Central memory CD4-positive, alpha-beta T cell (primary cell): ENCODE measurements around the gene HLA-F.

ENCODE experiments used
- DNase-seq: peaks from one replicate; pipeline ENCODE4 v3.0.0; 2022

Gene HLA-F

GRCh38 chr6:29724937-29725869 is 2.0 kb downstream of the HLA-F start:
- DNase-seq: no peak

GRCh38 chr6:29726001-29726400 is 2.8 kb downstream of the HLA-F start:
- DNase-seq: no peak

GRCh38 chr6:29726571-29727194 is 3.4 kb downstream of the HLA-F start:
- no peak for DNase-seq

- DNase-seq: no peak
Observed at GRCh38 chr6:29727637-29728036, 4.4 kb downstream of the HLA-F start.

GRCh38 chr6:29728173-29728874 is 5.1 kb downstream of the HLA-F start:
- DNase-seq: no peak

DNA sequence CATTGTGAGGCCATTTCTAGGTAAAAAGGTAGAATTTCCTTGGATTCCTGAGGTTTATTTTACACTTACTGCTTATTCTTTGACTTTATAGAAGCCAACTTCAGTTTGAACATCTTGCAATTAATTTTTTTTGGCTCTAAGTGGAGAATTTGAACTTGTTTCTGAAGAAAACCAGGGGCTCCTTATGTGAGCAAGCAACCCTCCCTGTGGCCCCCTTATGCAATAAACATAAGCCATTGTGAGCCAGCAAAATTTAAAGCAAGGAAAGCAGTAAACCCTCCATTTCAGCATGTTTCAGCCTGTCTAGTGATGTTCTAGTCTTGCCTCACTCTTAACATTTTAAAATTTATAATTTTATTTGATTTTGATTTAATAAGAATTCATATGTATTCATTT is 5.6 kb downstream of the HLA-F start:
- DNase-seq: no peak

- DNase-seq: no peak
Observed at GRCh38 chr6:29729774-29730328, 6.6 kb downstream of the HLA-F start.

DNA sequence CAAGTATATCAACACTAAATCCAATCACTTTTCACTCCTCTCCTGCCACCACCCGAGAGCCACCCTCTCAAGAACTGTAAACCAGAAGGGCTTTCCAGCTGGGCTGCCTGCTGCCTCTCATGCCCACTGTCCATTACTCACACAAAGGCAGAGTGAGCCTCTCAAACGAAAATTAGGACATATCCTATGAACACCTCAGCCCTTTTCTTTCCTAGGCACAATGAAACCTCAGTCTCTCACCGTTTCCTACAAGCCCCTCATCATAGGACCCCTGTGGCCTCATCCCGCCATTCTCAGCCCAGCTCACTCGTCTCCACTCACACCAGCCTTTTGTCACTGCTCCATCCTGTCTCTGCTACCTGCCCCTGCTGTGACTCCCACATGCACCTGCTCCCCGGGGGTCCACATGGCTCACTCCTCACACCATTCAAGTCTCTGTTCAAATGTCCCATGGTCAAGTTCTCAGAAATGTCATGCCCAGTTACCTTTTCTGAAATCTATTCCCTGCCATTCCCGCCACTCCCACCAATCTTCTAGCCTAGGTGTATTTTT is 7.4 kb downstream of the HLA-F start:
- no peak for DNase-seq

DNA sequence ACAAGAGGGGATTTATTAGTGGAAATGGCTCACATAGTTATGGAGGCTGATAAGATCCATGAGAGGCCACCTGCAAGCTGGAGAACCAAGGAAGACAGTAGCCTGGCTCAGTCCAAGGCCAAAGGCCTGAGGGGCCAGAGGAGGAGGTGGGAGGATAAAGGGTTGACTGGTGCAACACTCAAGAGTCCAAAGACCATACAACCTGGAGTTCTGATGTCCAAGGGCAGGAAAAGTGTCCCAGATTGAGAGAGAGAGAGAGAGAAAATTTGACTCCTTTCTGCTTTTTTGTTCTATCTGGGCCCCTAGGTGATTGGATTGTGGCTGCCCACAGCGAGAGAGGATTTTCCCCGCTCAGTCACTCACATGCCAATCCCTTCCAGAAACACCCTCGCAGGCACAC is 8.0 kb downstream of the HLA-F start:
- DNase-seq: no peak

DNA sequence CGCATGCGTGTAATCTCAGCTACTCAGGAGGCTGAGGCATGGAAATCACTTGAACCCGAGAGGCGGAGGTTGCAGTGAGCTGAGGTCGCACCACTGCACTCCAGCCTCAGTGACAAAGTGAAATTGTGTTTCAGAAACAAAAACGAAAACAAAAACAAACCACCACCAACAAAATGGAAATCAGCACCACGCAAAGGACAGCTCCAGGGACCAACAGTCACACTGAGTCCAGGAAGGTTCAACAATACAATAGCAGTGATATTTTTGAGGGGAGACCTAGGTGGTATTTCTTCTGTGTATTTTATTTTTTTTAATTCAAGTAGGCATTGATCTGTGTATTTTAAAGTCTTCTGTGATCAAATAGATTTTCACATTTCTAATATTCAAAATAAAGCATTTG is 9.8 kb downstream of the HLA-F start:
- DNase-seq: no peak

DNA sequence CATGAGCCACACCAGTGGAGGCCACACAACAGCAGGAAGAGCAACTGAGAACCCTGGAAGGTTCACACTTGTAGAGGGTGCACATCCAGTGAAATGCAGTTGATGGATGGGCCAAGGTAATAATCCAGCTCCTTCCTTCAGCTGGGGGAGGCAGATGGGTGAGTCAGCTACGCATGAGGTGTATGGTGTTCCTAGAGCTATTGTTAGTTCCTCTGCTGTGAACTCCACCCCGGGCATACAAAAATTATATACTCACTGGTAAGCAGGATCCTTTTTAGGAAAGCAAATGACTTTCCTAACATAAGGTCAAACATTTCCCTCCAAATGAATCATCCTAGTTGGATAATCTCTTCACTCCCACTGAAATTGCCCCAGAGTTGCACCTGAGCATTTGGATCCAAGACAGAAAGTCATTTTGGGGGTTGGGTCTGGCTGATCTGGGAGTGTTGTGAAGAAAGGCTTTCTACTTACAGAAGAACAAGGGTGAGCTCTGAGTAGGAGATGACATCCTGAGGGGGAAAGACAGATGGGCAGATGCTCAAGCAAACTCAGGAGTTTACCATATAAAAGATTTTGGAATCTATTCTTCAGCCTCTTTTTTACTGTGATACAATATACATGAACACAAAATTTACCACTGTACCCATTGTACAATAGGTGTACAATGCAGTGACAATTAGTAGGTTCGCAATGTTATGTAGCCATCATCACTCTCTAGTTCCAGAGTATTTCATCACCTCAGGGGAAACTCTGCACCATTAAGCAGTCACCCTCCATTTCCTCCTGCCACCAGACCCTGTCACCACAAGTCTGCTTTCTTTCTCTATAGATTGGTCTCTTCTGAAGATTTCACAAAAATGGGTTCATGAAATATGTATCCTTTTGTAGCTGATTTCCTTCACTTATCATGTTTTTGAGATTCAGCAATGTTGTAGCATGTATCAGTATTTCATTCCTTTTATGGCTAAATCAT is 11.1 kb downstream of the HLA-F start:
- DNase-seq: no peak

- DNase-seq: no peak
Observed at GRCh38 chr6:29736563-29736962, 13.3 kb downstream of the HLA-F start.

DNA sequence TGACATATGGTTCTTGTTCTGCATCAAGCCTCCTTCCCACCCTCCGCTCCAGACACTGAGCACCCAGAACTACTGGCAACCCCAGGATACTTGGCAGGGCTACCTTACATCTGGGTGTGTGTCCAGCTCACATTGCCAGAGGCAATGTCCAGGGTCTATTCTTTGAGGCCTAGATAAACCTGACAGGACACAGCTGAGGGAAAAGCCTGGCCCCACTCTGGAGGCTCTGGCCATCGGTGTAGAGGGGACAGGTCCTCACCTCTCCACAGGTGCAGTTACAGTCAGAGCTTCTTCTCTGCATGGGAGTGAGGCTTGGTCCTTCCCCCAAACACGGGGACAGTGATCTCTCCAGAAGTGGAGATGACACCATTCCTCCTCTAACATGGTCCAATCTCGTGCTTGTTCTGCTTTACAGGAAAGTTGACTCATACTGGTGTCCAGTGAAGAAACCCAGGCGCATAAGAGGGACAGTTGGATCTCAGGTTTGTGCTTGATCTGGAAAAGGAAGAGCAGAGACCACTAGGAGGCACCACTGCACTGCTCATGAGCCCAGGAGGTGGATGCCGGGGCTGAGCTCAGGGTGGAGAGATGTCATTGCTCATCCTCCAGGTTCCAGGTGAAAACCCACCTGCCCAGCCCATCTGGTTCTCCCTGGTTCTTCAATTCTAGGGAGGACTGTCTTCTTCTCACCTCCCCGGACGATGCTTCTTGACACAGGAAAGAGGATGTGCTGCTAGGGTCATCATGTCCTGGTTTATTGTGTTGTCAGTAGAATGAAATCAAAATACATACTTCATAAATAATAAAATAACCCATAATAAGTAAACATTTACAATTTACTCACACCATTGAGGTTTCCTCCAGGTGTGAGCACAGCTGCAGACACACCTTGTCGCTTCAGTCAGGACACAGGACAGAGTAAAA is 14.7 kb downstream of the HLA-F start:
- DNase-seq: peak; percentile 68

- no peak for DNase-seq
Observed at GRCh38 chr6:29739136-29739881, 16.1 kb downstream of the HLA-F start.

- DNase-seq: no peak
Observed at GRCh38 chr6:29739882-29740261, 16.6 kb downstream of the HLA-F start.

DNA sequence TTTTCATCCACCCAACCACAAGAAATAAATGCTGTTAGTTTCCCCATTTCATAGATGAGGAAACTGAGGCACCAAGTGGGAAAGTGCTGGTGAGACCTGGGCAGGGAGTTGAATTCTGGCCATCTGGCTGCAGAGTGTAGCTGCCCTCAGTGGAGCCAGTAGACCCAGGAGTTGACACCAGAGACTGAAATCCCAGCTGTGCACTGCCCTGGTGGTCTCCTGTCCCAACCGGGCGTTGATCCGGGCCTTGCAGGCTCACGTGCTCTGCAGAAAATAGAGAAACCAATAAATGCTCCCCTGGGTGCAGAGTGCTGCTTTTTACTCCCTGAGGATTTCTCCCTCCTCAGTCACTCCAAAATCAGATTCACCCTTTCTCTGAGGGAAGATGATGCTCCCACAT is 18.4 kb downstream of the HLA-F start:
- no peak for DNase-seq

- DNase-seq: no peak
Observed at GRCh38 chr6:29742127-29742526, 18.9 kb downstream of the HLA-F start.

DNA sequence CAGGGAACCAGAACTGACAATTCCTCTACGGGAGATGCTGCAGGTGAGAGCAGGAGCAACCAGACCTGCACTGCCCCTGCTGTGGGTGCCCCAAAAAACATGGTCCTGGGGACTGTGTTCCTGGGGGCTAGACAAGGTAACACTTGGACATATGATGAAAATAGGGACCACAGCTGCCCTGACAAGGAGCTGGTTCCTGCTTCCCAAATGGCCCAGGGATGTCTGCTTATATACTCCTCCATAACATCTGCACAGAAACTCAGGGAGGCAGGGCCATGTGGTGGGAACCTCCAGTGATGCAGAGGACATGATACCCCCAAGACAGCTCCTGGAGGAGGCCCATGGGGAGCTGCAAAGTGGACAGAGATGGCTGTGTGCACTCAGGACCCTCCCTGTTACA is 19.8 kb downstream of the HLA-F start:
- no peak for DNase-seq

DNA sequence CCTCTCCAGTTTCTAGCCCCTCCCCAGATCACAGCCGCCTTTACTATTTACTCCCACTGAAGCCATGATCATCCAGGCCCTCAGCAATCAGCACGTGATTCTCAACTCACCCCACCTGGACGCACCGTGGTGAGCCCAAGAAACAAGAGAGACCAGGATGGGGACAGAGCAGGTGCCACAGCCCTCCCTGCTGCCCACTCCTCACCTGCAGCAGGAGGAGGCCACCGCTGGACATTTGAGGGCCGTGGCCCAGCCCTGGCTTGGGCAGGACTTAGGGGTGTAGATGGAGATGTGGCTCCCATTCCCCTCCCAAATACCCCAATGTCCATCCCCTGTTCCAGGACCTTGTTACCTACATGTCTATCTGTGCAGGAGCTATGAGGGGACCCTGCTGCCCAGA is 20.3 kb downstream of the HLA-F start:
- DNase-seq: no peak

DNA sequence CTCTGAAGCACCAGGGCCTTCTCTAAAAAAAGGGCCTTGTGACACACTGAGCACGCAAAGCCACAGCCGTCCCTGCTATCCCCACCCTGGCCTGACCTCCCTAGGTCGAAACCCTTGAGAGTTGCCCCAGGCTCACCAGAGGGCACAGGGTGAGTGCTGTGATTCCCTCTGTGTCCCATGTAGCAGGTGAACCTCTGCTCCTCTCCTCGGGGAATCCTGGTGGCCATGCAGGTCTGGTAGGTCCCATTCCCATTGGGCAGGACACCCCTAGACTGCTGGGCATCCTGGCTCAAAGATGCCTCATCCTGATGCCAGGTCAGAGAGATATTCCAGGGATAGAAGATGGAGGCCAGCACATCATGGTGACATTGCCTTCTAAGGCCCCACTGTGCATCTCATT is 20.9 kb downstream of the HLA-F start:
- DNase-seq: no peak
